ENCODE measurements around the gene CMYA5. TPM values are rescaled to one million over a fixed set of nuclear protein-coding genes. Genes with fewer than 3 reads are reported as not detected.
"Not testable (repeated sequence)": the region's sequence is repeated elsewhere in the genome, so short reads cannot be mapped to it uniquely, and the experiment has no call there.

The CMYA5 gene
- polyA plus RNA-seq (ENCODE audit: insufficient read length), result 206 TPM

DNA sequence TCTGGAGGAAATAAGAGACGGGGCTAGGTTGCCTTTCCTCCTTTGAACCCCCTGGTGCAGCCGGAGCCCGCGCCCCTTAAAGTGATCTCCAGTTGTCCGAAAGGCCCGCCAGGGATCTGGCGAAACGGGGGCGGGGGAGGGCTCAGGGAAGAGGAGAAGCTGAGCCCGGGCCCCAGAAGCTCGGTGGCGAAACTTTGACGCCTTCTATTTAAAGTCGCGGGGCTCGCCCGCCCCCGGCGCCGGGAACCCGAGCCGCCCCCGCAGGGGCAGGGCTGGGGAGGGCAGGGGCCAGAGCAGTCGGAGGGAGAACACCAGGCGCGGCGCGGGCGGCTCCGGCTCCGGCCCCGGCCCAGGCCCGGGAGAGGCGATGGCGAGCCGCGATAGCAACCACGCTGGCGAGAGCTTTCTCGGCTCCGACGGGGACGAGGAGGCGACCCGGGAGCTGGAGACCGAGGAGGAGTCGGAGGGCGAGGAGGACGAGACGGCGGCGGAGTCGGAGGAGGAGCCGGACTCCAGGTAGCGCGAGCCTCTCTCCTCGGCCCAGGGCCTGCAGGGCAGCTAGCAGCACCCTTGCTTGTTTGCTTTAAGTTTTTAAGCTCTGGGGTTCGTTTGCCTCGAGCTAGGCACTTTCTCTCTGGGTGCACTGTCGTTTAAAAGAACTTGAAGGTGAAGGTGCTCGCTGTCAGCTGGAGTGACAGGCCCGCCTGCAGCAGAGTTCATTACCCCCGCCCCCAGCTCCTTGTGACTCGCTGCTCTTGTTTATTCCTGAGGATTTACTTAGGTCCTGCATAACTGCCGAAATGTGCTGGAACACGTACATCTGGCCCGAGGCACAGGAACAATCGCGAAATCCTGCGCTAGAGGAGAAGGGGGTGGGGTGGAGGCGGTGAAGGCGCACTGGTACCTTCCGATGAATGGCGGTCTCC is at the start of gene CMYA5:
Gene CMYA5, plus strand, starts transcription at position 296 of the 926 bp plus-strand sequence. Its CDS starts 72 bp downstream, at position 368.
- DNase-seq, result peak; percentile 70

DNA sequence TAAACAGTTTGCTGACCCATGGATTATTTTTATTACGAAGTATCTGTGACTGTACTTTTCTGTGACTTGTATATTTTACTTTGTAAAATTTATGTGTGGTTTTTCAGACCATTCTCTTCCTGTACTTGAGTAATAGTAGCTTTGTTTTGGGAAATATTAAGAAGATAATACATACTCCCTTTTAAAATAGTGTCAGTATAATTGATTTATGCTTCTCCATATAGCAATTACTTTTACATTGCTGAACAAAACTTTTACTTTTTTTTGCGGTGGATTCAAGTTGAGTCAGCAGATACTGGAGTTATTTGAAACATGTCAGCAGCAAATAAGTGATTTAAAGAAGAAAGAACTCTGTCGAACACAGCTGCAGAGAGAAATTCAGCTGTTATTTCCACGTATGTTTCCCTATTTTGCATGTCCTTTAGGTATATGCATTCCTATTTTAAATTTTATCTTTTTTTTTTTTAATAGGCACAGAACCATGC is 49.0 kb upstream of the CMYA5 start:
- no peak for DNase-seq

DNA sequence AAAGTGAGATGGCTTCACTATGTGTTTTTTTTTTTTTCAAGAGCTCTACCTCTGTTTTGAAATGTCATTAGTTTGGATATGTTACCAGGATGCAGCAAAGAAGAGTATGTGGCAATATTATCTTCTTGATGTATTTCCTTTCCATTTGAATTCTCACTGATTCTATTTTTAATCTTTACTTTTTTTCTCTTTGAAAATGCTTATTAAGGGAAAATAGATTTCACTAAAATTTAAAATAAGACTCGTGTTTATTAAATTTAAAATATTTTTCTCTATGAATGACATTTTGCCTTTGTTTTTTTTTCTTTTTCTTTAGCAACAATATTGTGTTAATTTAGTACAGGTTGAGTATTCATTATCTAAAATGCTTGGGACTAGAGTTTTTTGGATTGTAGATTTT is 48.2 kb upstream of the CMYA5 start:
- DNase-seq, result no peak

DNA sequence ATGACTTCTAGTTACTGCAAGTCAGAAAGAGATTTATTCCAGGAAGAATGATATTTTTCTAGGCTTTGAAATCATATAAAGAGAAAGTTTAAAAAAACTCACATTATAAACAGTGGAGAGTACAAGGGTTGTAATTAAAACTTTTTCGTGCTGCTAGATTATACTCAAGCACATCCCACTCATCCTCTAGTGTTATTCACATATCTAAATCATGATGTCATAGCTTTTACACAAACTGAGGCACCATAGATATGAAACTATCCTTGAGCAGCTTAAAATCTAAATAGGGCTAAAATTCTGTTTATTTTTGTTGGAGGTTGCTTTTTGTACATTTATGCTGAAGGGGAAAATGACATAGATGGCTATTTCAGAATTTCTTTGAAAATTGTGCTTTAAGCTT is 47.4 kb upstream of the CMYA5 start:
- no peak for DNase-seq

DNA sequence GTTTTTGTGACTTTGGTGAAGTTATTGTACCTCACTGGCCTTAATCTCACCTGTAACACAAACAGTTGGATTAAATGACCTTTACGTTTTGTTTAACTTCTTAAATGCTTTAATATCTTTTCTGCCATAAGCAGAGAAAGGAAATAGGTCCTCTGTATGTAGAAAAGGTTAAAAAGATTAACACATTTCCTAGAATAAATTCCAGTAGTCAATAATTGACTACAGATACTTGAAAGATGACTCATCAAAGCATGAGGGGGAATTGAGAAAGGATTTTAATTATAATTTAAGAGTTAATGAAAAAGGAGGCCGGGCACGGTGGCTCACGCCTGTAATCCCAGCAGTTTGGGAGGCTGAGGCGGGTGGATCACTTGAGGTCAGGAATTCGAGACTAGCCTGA is 35.8 kb upstream of the CMYA5 start:
- no peak for DNase-seq

DNA sequence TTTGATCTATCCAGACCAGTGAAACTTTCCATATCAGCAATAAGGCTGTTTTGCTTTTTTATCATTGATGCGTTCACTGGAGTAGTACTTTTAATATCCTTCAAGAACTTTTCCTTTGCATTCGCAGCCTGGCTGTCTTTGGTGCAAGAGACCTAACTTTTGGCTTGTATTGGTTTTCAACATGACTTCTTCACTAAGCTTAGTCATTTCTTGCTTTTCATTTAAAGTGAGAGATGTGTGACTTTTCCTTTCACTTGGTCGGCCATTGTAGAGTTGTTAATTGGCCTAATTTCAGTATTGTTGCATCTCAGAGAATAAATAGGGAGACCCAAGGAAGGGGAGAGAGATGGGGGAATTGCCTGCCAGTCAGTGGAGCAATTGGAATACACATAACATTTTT is 26.4 kb upstream of the CMYA5 start:
- DNase-seq, result no peak

DNA sequence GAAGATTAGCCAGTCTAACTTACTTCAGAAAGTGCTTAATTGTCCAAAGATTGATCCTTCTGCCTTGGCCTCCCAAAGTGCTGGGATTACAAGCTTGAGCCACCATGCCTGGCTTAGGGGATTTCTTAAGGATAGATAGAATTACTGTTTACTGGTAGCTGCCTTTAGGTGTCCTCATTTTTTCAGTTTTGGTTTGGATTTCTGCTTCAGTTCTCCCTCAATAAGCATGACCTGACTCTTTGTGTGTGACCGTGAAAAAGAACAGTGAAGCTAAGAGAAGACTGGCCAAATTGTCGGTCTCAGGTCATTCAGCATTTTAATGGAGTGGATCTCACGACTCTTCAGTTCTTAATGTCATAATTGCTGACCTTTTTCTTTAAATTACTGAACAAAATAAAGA is 22.9 kb upstream of the CMYA5 start:
- no peak for DNase-seq

DNA sequence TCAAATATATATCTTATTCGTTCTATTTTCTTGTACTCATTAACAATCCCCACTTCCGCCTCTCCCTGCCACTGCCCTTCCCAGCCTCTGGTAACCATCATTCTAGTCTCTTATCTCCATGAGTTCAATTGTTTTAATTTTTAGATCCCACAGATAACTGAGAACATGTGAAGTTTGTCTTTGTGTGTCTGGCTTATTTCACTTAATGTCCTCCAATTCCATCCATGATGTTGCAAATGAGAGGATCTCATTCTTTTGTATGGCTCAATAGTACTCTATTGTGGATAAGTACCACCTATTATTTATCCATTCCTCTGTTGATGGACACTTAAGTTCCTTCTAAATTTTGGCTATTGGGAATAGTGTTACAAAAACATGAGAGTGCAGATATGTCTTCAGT is 17.2 kb upstream of the CMYA5 start:
- no peak for DNase-seq

DNA sequence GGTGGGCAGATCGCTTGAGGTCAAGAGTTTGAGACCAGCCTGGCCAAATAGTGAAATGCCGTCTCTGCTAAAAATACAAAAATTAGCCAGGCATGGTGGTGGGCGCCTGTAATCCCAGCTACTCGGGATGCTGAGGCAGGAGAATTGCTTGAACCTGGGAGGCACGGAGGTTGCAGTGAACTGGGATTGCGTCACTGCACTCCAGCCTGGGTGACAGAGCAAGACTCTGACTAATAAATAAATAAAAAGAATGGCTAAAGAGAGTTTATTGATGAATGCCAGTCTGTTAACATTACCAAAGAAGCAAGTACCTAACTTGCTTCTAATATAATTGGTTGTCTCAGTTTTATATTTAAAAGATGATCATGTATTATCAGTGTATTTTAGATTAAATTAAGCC is 13.3 kb upstream of the CMYA5 start:
- DNase-seq, result not testable (repeated sequence)

DNA sequence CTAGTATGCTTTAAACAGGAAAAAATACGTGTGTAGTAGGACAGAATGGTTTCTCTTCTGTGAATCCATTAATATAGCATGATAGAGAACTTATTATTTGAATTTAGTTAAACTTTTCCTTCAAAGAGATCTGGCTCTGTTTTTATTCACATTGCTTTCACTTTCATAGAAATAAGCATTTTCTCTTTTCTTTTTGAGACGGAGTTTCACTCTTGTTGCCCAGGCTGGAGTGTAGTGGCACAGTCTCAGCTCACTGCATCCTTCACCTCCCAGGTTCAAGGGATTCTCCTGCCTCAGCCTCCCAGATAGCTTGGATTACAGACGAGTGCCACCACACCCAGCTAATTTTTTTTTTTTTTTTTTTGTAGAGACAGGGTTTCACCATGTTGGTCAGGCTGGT is 7.5 kb upstream of the CMYA5 start:
- DNase-seq, result not testable (repeated sequence)

DNA sequence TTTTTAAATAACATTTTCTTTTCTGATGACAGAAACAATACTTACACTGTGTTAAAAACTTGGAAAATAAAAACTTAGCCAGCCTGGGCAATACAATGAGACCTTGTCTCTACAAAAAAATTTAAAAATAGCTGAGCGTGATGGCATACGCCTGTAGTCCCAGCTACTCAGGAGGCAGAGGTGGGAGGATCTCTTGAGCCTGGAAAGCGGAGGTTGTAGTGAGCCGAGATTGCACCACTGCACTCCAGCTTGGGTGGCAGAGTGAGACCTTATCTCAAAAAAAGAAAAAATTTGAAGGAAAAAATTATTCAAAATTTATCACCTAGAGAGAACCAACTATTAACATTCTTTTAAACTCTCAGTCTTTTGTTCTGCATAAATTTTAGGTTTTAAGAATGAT is 4.9 kb upstream of the CMYA5 start:
- DNase-seq, result no peak

DNA sequence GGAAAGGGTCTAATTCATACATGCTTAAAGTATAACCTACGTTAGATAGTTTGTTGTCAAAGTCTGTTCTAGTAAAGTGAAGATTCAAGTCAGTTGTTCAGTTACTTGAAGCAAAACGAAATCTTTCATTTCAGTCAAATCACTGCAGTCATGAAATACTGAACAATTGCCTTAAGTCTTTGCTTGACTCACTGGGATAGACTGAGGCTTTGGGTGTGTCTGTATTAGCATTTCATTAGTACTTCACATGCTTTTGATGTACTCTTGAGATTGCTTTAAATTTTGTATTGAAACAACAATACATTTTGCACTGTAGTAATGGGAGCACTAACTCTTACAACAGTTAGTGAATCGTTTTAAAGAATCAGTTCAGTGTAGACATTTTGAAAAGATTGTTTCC is 4.0 kb upstream of the CMYA5 start:
- no peak for DNase-seq

DNA sequence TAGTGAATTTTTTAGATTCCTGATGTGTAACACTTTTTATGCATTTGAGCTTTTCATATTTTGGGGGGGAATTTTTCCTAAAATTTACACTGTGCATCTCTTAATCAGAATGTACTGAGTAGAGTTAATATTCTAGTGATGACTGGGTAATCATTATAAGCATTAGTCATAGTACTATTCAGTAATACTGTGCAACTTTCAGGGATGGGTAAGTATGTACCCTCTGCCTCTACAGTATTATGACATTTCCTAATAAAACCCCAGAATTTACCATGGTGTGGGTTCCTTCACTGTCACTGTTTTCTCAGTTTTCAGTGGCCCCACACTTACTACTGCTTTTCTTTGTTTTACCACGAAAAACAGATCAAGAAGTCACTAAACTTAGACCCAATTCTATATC is 2.8 kb upstream of the CMYA5 start:
- DNase-seq, result no peak

DNA sequence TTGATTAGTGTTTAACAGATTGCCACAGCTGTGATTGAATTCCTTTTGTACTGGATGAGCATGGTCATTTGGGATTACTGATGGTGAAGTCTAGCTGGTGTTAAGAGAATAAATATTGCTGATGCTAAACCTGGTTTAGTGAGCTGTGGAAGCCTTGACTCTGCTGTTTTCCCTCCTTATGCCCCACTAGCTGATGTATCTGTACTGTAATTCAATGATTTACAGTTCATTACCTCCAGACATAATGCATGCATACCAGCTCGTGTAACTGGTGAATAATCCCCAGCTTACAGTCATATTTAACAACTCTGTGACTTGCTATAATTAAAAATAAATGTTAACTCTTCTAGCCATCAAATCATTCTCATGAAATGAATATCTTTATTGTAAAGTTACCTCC is 1.7 kb upstream of the CMYA5 start:
- DNase-seq, result no peak

DNA sequence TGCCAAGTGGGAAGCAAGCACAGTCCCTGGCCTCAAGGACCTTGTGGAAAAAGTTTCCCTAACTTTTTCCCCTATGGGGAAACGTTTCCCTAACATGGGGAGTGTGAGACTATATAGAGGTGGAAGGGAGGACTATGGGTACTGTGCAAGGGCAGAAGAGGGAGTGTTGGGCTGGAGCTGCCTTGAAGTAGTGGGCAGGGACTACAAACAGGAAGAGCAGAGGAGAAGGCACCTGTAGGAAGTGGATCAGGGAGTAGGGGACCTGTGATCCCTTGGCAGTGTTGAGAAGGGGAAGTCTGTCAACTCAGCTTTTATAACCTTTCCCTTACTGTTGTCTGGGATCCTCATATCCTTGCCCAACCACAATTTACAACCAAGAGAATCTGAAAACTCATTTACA is 1.4 kb downstream of the CMYA5 start:
- DNase-seq, result no peak

DNA sequence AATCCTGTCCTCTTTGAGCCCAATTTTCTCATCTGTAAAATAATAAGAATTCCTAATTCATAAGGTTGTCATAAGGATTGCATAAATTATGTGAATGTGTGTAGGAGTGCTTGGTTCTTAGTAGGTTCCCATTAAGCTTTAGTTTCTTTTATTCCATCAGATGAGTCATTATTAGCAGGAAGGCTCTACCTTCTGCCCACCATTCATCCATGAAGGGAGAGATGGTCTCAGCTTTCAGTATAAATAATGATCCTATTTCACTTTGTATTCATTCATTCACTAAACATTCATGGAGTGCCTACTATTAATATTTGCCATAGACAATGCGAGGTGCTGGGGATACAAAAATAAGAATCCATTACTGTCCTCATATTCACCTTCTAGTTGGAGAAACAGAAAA is 3.0 kb downstream of the CMYA5 start:
- no peak for DNase-seq

DNA sequence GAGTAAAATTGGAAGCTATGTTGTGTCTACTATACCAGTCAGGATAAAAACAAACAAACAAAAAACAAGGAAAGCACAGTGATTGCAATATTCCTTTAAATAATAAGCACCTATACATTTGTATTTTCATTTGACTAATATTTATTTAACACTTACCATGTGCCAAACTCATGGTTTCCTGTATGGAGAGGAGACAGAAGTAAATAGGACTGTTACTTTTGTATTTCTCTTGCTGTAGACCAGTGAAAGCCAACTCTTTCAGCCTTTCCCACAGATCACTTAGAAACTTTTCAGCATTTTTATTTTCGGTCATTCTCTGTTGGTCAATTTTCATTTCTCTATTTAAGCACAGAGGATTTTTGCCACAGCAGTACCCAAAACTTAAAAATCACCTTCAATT is 4.5 kb downstream of the CMYA5 start:
- DNase-seq, result no peak

DNA sequence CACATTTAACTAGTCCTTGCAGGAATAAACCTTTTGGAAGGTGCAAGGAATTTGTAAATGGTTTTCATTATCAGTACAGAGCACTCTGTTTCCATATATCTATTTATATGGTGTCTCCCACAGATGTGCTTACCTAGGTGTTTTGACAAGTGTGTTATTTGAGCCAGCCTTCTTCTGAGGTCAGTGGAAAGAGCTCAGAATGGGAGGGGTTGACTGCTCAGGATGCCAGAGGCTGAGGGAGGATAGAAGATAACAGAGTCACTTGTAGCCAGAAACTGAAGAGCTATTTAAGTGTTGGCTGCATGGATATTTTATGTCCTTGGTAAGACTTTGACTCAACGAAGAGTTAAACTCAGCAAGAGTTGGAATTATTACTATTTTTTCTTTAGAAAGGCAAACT is 5.0 kb downstream of the CMYA5 start:
- DNase-seq, result no peak

DNA sequence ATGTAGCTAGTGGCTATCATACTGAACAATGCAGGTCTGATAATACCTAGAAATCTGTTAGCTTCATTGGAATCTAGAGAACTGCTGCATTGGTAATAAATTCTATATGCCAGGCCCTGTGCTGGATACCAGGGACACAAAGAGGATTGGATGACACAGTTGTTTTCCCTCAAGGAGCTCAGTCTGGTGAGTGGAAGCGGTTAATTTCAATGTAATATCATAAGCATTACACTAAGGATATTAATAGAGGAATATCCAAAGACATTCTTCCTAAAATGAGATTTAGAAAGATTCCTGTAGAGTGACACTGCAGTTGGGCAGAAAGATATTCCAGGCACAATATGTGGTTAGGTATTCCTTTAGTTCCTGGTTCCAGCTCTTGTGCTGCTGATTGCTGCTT is 5.9 kb downstream of the CMYA5 start:
- no peak for DNase-seq

DNA sequence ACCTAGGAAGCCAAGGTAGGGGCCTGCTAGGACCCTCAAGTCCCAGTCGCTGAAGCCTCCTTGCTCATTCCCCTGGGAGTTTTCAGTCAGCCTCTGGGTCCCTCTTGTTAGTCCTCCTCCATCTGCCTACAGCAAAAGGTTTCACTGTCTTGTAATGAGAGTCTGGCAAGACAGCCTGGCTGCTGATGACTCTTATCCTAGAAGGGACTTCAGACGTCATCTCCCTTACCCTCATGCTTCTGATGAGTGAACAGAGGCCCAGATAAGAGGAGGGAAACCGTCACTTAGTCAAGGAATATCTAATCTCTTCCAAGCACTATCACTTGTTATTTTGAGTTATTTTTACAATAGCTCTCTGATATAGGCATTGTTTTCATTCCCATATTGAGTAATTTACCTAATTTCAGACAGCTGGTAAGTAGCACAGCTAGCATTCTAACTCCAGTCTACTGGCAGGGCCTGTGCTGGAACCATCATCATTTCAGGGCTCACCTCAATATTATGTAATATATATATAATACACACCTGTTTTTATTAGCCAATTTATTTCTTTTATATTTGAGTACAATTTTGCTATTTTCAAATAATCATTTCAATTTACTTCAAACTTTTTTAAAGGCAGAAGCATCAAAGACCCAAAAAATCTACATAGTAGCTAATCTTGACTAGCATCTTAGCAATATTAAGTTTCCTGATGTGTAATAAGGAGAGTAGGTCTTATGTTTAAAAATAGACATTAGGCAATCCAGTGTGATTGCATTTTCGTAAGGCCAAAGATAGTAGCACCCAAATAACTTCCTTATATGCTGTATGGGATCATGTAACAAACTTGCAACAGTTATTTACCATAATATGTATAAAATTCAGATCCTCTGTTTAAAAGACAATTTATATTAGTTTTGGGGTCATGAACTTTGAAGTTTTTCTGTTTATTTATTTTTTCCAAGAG is 7.9 kb downstream of the CMYA5 start:
- DNase-seq, result no peak

DNA sequence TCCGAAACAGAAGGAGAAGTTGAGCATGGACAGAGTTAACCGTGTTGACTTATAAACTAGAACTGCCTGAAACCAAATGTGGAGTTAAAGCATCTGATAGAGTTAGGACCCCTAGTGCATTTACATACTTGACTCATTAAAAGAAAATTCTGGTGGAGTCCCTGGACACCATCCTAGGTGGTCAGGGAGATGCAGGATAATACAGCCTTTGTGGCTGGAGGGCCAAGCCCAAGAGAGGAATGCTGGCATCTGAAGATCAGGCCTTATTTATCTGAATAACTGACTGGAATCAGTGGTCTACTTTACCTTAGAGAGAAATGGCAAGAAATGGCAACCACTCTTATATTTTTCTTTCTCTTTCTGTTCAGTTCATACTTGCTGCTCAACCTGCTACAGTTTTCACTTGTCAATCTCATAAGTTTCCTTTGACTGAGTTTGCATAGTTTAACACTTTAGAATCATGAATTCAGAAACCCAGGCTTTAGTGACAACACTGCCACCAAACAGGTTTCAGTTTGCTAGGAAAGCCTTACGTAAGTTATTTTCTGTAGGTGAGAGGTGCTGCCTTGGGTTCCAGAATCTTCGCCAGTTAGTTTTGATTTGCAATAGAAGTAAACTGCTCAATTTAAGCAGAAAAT is 10.2 kb downstream of the CMYA5 start:
- DNase-seq, result no peak

DNA sequence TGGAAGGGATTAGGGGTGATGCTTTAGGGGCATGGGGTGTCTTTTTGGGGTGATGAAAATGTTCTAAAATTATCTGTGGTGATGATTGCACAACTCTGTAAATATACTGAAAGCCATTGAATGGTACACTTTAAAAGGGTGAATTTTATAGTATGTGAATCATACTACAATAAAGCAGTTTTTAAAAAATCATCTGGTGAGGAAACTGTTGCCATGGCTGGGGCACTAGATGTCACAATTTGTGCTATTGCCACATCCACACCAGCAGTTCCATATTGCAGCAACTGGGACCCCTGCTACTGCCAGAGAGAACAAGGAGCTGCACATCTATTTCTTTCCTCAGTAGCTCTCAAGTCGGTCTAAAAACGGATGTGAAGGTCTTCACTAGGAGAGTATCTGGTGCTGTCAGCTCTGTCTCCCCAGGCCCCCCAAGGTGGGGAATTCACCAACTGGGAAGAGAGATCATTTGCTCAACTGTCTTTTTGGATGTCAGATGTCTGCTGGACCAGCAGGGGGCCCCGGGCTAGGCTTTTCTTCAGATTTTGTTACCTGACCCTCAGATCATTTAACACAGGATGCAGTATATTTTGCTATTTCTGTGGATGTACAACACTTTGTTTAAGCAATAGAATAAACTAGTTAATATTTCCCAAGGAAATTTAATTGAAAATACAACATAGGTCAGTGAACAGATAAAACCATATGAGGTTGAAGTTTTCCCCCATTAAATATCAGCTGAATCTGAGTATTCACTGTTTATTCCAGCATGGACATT is 13.2 kb downstream of the CMYA5 start:
- DNase-seq, result no peak

All from hindlimb muscle (tissue), 1 donor.